Neural crest cell (in vitro differentiated cells): ENCODE results near the gene HAP1. TPM values are rescaled to one million over a fixed set of nuclear protein-coding genes. Genes with fewer than 3 reads are reported as not detected.
A peak's percentile ranks its signal among the peaks of the same experiment; 100 is the strongest.

Experiments used
- DNase-seq: peaks from one replicate; pipeline ENCODE4 v3.0.0; 2021; ENCODE audit warnings: low read depth, mixed read lengths, low spot score
- H3K27ac Mint-ChIP-seq: one replicate; pipeline ENCODE4 v1.8.0; 2021; ENCODE audit warnings: mild to moderate bottlenecking, mixed read lengths; ENCODE audit not compliant: unreplicated experiment
- H3K27me3 Mint-ChIP-seq: 2 replicates; pipeline ENCODE4 v1.8.0; 2021; ENCODE audit warnings: low read depth, mild to moderate bottlenecking, mixed read lengths
- H3K36me3 Mint-ChIP-seq: 2 replicates; pipeline ENCODE4 v1.8.0; 2021; ENCODE audit warnings: low read depth, mild to moderate bottlenecking, mixed read lengths
- H3K4me1 Mint-ChIP-seq: 2 replicates; pipeline ENCODE4 v1.8.0; 2021; ENCODE audit warnings: mixed read lengths
- H3K4me3 Mint-ChIP-seq: one replicate; pipeline ENCODE4 v1.8.0; 2021; ENCODE audit warnings: mild to moderate bottlenecking, mixed read lengths
- H3K9me3 Mint-ChIP-seq: 2 replicates; pipeline ENCODE4 v1.8.0; 2021; ENCODE audit warnings: mixed read lengths
- CTCF ChIP-seq: fragments of 200-600 bp; sonication (generic); conservative IDR thresholded peaks from 2 replicates; pipeline ENCODE4 v1.5.0; 2021; ENCODE audit warnings: antibody characterized with exemption, mild to moderate bottlenecking
- total RNA-seq: library from RNA; stranded (reverse); gene quantifications from 2 replicates; pipeline ENCODE4 v1.2.1, GENCODE V29; 2021

HAP1 gene
- total RNA-seq, 1 donor from 2014 or later = 1.6 TPM

GRCh38 chr17:41760878-41761277, 26.4 kb upstream of the HAP1 start:
- no peaks in the 10 kb centered on the region for H3K27me3 Mint-ChIP-seq
- no peaks in the 10 kb centered on the region for H3K4me1 Mint-ChIP-seq
- no peak for DNase-seq
- TF ChIP-seq CTCF = no peak
- H3K4me3 Mint-ChIP-seq = no peak overlapping the region
- peaks cover 5% of the 10 kb centered on the region for H3K36me3 Mint-ChIP-seq
- H3K27ac Mint-ChIP-seq = peak overlapping the region; percentile 72
- H3K9me3 Mint-ChIP-seq = no peaks in the 10 kb centered on the region

GRCh38 chr17:41758601-41759000, 24.2 kb upstream of the HAP1 start:
- peaks cover 5% of the 10 kb centered on the region for H3K36me3 Mint-ChIP-seq
- H3K9me3 Mint-ChIP-seq = no peaks in the 10 kb centered on the region

GRCh38 chr17:41754066-41754465, 19.6 kb upstream of the HAP1 start:
- Mint-ChIP-seq H3K27me3 (no peaks in the 10 kb centered on the region), H3K27ac (peak overlapping the region; percentile 75), H3K4me3 (no peak overlapping the region), H3K4me1 (no peaks in the 10 kb centered on the region), H3K36me3 (no peaks in the 10 kb centered on the region), H3K9me3 (no peaks in the 10 kb centered on the region)
- no peak for TF ChIP-seq CTCF
- DNase-seq = no peak

More at GRCh38 chr17:41758601-41759000, 24.2 kb upstream of the HAP1 start:
- Mint-ChIP-seq H3K27ac (no peak overlapping the region), H3K4me3 (no peak overlapping the region), H3K4me1 (no peaks in the 10 kb centered on the region), H3K27me3 (no peaks in the 10 kb centered on the region)
- DNase-seq = no peak
- TF ChIP-seq CTCF = no peak

GRCh38 chr17:41751288-41751687, 16.8 kb upstream of the HAP1 start:
- no peaks in the 10 kb centered on the region for H3K36me3 Mint-ChIP-seq
- H3K27ac Mint-ChIP-seq = no peak overlapping the region

GRCh38 chr17:41750862-41751261, 16.4 kb upstream of the HAP1 start:
- H3K9me3 Mint-ChIP-seq = no peaks in the 10 kb centered on the region
- H3K27ac Mint-ChIP-seq = no peak overlapping the region
- peaks cover 2% of the 10 kb centered on the region for H3K27me3 Mint-ChIP-seq
- DNase-seq = no peak
- H3K36me3 Mint-ChIP-seq = no peaks in the 10 kb centered on the region
- no peaks in the 10 kb centered on the region for H3K4me1 Mint-ChIP-seq
- TF ChIP-seq CTCF = no peak
- no peak overlapping the region for H3K4me3 Mint-ChIP-seq

More at GRCh38 chr17:41751288-41751687, 16.8 kb upstream of the HAP1 start:
- Mint-ChIP-seq H3K4me1 (no peaks in the 10 kb centered on the region), H3K27me3 (peaks cover 2% of the 10 kb centered on the region), H3K4me3 (no peak overlapping the region), H3K9me3 (no peaks in the 10 kb centered on the region)
- DNase-seq = no peak
- TF ChIP-seq CTCF = no peak

- peaks cover 2% of the 10 kb centered on the region for H3K27me3 Mint-ChIP-seq
- no peaks in the 10 kb centered on the region for H3K9me3 Mint-ChIP-seq
- H3K36me3 Mint-ChIP-seq = no peaks in the 10 kb centered on the region
- no peak overlapping the region for H3K27ac Mint-ChIP-seq
- DNase-seq = no peak
- H3K4me1 Mint-ChIP-seq = no peaks in the 10 kb centered on the region
- no peak overlapping the region for H3K4me3 Mint-ChIP-seq
- no peak for TF ChIP-seq CTCF
These were observed 13.8 kb upstream of the HAP1 start for GRCh38 chr17:41748275-41748674.
